RWPE1 (cell line): ENCODE data around the gene HPS4.

Experiments
- CTCF ChIA-PET: fragments of 350-600 bp; sonication (Branson Sonifier 250); formaldehyde crosslinking; extraction: SDS; loops from one replicate; lab custom pipeline; 2021; lab: Yijun Ruan, JAX
- POLR2A ChIA-PET: fragments of 400-600 bp; formaldehyde crosslinking; extraction: SDS; loops from one replicate; lab custom pipeline; 2020; ENCODE audit warnings: antibody characterized with exemption; ENCODE audit not compliant: low non-redundant PET; lab: Yijun Ruan, JAX
- DNase-seq: peaks from one replicate; pipeline ENCODE4 v3.0.0; 2012; ENCODE audit warnings: low spot score
- H3K27ac ChIP-seq: fragments of 450-650 bp; 2 replicates; pipeline ENCODE4 v1.5.1; 2017
- CTCF ChIP-seq: fragments of 450-650 bp; conservative IDR thresholded peaks from 2 replicates; pipeline ENCODE4 v1.5.1; 2017; ENCODE audit warnings: low read depth, mild to moderate bottlenecking

The HPS4 gene

GRCh38 chr22:26470807-26471206, 12.8 kb downstream of the HPS4 start:
- TF ChIP-seq CTCF: no peak
- H3K27ac ChIP-seq: peak overlapping the region; percentile 84
- ChIA-PET POLR2A (interaction anchor here (1.2 kb wide), 1 partner anchor 13 kb away, joined by 3 read pairs; the partner anchor contains the start of genes HPS4 and SRRD), CTCF (interaction anchor here (0.5 kb wide), 1 partner anchor 90 kb away, joined by 3 read pairs; no protein-coding TSS in a partner anchor)
- no peak for DNase-seq

GRCh38 chr22:26466196-26466595, 17.4 kb downstream of the HPS4 start:
- no peak for DNase-seq
- POLR2A ChIA-PET: no interaction called here
- TF ChIP-seq CTCF: no peak
- no peak overlapping the region for H3K27ac ChIP-seq
- CTCF ChIA-PET: no interaction called here

- no peak for DNase-seq
- ChIA-PET CTCF (no interaction called here), POLR2A (no interaction called here)
- no peak for TF ChIP-seq CTCF
- peak overlapping the region; percentile 57 for H3K27ac ChIP-seq
These were observed 19.3 kb downstream of the HPS4 start for GRCh38 chr22:26464312-26464711.

- no peak for TF ChIP-seq CTCF
- H3K27ac ChIP-seq: peak overlapping the region; percentile 57; the same call in 1 of the 2 replicates
- ChIA-PET POLR2A (no interaction called here), CTCF (no interaction called here)
- no peak for DNase-seq
These were observed 19.9 kb downstream of the HPS4 start for GRCh38 chr22:26463688-26464087.

- POLR2A ChIA-PET: no interaction called here
- CTCF ChIA-PET: interaction anchor here (0.6 kb wide), 1 partner anchor 1219 kb away, joined by 3 read pairs; no protein-coding TSS in a partner anchor
- no peak for TF ChIP-seq CTCF
- DNase-seq: no peak
- peak overlapping the region; percentile 57; the same call in 1 of the 2 replicates for H3K27ac ChIP-seq
These were observed 20.4 kb downstream of the HPS4 start for GRCh38 chr22:26463101-26463661.

GRCh38 chr22:26462641-26463040, 20.9 kb downstream of the HPS4 start:
- CTCF ChIA-PET: interaction anchor here (0.6 kb wide), 1 partner anchor 1219 kb away, joined by 3 read pairs; no protein-coding TSS in a partner anchor
- no peak for TF ChIP-seq CTCF
- POLR2A ChIA-PET: no interaction called here

More at GRCh38 chr22:26462641-26463040, 20.9 kb downstream of the HPS4 start:
- DNase-seq: no peak
- no peak overlapping the region for H3K27ac ChIP-seq
